NCI-H1436 treated with DMSO at 0.1 percent for 48 hours (cell line): ENCODE results near the gene CASKIN1.

Source experiments
- DNase-seq: peaks from one replicate; lab custom pipeline; 2025; lab: John Stamatoyannopoulos, UW

The CASKIN1 gene

GRCh38 chr16:2173916-2174315 is 22.5 kb downstream of the CASKIN1 start:
- DNase-seq, result no peak

- DNase-seq, result no peak
Measured at GRCh38 chr16:2173366-2173765, 23.0 kb downstream of the CASKIN1 start.

DNA sequence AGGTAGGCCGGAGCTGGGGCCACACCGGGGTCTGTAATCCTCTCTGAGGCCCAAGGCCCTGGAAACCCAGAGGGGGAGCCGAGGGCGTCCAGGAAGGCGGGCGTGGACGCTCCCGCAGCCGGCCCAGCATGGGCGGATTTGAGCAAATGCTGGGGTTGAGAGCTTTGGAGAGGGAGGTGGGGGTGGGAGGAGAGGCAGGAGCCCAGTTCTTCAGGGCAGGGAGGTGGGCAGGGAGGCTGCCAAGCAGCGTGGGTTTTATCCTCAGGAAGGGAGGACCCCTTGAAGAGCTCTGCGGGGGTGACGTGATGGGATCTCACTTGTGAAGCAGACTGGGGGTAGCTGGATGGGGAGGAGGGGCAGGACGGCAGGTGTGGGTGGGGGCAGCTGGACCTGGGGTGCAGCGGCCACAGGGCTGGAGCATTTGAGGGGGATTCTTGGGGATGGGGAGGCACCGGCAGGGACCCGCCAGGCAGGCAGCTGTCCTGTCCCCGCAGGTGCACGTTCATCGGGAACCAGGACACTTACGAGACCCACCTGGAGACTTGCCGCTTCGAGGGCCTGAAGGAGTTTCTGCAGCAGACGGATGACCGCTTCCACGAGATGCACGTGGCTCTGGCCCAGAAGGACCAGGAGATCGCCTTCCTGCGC is 23.6 kb downstream of the CASKIN1 start:
- no peak for DNase-seq

- no peak for DNase-seq
Measured at GRCh38 chr16:2171601-2172178, 24.7 kb downstream of the CASKIN1 start.

DNA sequence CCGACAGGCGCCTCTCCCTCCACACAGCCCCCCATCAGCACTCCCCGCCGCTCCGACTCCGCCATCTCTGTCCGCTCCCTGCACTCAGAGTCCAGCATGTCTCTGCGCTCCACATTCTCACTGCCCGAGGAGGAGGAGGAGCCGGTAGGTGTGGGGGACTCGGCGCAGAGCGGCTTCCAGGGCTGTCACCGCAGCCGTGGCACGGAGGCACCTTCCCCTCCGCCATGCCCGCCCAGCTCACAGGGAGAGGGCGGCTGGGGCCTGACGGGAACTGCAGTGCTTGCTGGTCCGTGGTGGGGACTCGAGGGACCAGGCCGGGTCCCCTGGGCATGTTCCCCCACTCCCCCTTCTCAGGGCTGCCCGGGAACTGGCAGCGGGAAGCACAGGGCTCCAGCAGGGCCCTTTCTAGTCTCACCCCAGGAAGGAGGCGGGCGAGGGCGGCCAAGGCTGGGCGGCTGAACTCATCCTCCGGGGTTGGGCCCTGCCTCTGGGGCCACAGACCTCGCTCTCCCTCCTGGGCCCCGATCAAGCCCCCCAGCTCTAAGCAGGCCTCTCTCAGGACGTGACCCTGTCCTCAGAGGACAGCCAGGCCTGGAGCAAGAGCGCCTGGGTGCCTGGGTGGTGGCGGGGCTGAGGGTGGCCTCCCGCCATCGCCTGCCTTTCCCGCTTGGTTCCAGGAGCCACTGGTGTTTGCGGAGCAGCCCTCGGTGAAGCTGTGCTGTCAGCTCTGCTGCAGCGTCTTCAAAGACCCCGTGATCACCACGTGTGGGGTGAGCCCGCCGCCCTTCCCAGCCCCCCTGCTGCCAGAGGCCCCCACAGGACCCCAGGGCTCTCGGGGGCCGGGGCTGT is 25.6 kb downstream of the CASKIN1 start:
- DNase-seq, result no peak

GRCh38 chr16:2170080-2170479 is 26.3 kb downstream of the CASKIN1 start:
- DNase-seq, result no peak

DNA sequence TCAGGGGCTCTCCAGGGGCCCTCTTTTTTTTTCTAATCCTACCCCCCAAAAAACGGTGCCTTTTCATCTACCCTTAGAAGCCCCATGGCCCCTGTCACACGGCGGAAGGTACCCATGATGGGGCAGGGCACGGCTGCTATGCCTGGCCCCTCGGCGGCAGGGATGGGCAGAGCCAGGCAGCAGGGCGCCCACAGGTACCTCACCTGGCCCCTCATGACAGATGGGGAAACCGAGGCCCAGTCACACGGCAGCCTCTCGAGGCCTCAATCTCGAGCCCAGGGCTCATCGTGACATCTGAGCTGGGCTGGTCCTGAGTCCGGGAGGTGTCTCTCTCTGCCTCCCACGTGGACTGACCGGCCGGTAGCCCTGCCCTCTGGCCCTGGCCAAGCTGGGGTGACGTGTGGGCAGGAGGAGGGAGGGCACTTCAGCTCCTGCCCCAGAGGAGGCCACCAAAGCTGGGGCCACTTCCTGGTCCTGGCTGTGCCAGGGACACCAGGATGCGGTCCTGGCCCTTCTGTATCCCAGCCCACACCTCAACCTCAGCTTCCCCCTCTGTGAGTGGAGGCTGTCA is 29.3 kb downstream of the CASKIN1 start:
- DNase-seq, result no peak

- DNase-seq, result no peak
Measured at GRCh38 chr16:2166263-2167067, 29.9 kb downstream of the CASKIN1 start.

- no peak for DNase-seq
Measured at GRCh38 chr16:2165861-2166260, 30.5 kb downstream of the CASKIN1 start.

DNA sequence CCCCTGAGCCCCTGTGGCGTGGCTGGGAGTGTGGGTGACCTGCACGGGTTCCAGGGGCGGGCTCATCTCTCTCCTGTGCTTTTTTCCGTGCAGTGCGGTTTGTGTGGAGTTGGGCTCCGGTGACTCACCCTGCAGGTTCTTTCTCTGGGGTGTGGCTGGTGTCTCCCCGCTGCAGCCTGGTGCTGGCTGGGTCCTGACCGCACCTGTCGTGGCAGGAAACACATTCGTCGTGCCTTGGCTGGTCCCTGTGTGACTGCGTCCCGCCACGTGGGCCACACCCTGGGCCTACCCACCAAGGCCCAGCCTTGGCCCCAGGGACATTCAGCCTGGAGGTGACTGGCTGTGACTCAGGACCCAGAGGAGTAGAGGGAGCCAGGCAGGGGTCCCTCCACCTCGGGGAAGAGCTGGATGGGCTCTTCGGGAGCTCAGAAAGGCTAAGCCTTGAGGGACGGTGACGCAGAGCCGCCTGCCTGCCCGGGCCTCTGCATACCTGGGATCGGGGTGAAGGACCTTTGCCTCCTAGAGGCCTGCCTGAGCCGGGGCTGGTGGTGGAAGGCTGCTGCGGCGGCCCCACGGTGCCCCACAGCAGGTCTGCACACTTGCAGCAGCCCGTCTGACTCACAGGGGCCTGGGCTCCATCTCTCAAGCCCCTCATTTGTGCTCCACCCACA is 33.1 kb downstream of the CASKIN1 start:
- no peak for DNase-seq

GRCh38 chr16:2162676-2163118 is 33.7 kb downstream of the CASKIN1 start:
- DNase-seq, result no peak

- no peak for DNase-seq
Measured at GRCh38 chr16:2161911-2162310, 34.5 kb downstream of the CASKIN1 start.

DNA sequence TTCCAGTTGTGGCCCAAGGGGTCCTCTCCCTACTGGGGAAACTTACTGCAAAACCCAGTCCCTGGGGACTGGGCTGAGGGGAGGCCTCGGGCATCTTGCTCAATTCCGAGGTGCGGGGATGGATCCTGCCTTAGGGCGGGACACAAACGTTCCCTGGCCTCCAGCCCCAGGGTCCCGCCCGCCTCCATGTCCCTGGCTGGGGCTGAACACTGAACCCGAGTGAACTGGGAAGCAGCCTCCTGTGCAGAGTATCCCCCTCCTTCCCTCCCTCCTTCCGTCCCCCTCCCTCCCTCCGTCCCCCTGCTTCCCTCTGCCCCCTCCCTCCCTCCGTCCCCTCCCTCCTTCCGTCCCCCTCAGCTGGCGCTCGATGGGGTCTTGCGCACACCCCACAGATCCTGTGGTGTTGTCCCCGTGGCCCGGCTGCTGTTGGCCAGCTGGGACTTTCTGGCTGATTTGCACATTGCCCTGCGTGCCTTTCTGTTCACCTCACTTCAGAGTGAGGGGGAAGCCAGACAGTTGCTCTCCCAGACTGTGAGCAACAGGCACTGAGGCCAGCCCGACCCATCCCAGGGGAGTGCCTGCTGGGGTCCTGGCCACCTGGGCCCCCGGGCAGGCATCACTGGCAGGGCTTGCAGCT is 35.4 kb downstream of the CASKIN1 start:
- DNase-seq, result no peak

- no peak for DNase-seq
Measured at GRCh38 chr16:2159175-2159838, 37.1 kb downstream of the CASKIN1 start.

- DNase-seq, result no peak
Measured at GRCh38 chr16:2158262-2158638, 38.2 kb downstream of the CASKIN1 start.

DNA sequence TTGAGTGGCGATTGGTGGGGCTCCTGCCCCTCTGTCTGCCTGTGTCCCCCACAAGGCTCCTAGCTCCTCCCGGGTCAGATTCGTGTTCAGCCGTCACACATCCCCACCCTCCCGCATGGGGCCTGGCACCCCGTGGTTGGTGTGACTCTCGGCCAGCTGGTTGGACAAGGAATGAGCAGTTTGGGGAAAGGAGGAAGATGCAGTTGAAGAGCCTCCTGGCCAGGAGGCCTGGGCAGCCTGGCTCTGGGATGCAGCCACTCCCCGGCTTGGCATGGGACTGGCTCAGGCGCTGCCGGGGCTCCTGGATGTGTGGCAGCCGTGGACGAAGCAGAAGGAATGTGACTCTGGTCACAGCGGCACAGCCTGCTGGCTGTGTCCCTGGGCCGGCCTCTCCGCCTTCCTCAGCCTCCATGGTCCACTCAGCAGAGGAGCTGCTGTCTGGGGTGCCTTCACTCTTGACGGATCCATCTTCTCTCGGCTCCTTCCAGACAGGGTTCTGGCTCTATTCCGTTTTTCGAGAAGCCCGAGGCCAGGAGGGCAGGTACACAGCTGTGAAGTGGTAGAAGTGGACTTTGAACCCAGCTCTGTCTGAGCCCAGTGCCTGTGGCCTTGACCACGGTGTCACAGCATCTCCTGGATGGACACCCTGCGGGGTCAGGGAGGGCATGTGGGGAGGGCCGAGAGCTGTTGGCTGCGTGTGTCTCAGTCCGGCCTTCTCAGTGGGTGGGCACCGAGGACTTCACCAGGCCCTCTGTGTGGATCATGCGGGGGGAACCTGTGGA is 38.7 kb downstream of the CASKIN1 start:
- no peak for DNase-seq

GRCh38 chr16:2156849-2157224 is 39.6 kb downstream of the CASKIN1 start:
- no peak for DNase-seq

- no peak for DNase-seq
Measured at GRCh38 chr16:2155977-2156848, 40.2 kb downstream of the CASKIN1 start.
